GM23248 (cell line): ENCODE data around the gene RANBP9. TPM values are rescaled to one million over a fixed set of nuclear protein-coding genes. Genes with fewer than 3 reads are reported as not detected.

Experiments used
- DNase-seq: peaks from one replicate; pipeline ENCODE4 v3.0.0-alpha.2; 2015
- H2AFZ ChIP-seq: fragments of 200-600 bp; sonication (generic); 2 replicates; pipeline ENCODE4 v1.6.1; 2016; ENCODE audit warnings: antibody characterized with exemption
- H3F3A ChIP-seq: fragments of 200-600 bp; sonication (generic); 2 replicates; pipeline ENCODE4 v1.6.1; 2016; ENCODE audit warnings: mild to moderate bottlenecking, antibody characterized with exemption, mixed run types; ENCODE audit not compliant: insufficient read depth
- H3K27ac ChIP-seq: fragments of 200-600 bp; sonication (generic); 2 replicates; pipeline ENCODE4 v1.5.1; 2016; ENCODE audit warnings: mild to moderate bottlenecking
- H3K27me3 ChIP-seq: fragments of 200-600 bp; sonication (generic); replicated peaks from 2 replicates; pipeline ENCODE4 v1.6.1; 2016; ENCODE audit warnings: mild to moderate bottlenecking; ENCODE audit not compliant: insufficient read depth
- H3K36me3 ChIP-seq: fragments of 200-600 bp; sonication (generic); 2 replicates; pipeline ENCODE4 v1.6.1; 2016; ENCODE audit warnings: low read depth, mild to moderate bottlenecking
- H3K4me1 ChIP-seq: fragments of 200-600 bp; sonication (generic); 2 replicates; pipeline ENCODE4 v1.6.1; 2016; ENCODE audit warnings: mild to moderate bottlenecking; ENCODE audit not compliant: insufficient read depth
- H3K4me2 ChIP-seq: fragments of 200-600 bp; sonication (generic); one replicate; pipeline ENCODE4 v1.6.1; 2016; ENCODE audit warnings: mild to moderate bottlenecking; ENCODE audit not compliant: unreplicated experiment
- H3K4me3 ChIP-seq: fragments of 200-600 bp; sonication (generic); 2 replicates; pipeline ENCODE4 v1.5.1; 2016; ENCODE audit warnings: mild to moderate bottlenecking
- H3K79me2 ChIP-seq: fragments of 200-600 bp; sonication (generic); 2 replicates; pipeline ENCODE4 v1.6.1; 2016; ENCODE audit warnings: mild to moderate bottlenecking; ENCODE audit not compliant: insufficient read depth
- H3K9ac ChIP-seq: fragments of 200-600 bp; sonication (generic); 2 replicates; pipeline ENCODE4 v1.6.1; 2016; ENCODE audit warnings: mild to moderate bottlenecking
- H3K9me2 ChIP-seq: fragments of 200-600 bp; sonication (generic); 2 replicates; pipeline ENCODE4 v1.6.1; 2016; ENCODE audit warnings: mixed run types, mild to moderate bottlenecking, moderate library complexity; ENCODE audit not compliant: insufficient read depth
- H3K9me3 ChIP-seq: fragments of 200-600 bp; sonication (generic); one replicate; pipeline ENCODE4 v1.6.1; 2017; ENCODE audit warnings: low read depth
- H4K20me1 ChIP-seq: fragments of 200-600 bp; sonication (generic); 2 replicates; pipeline ENCODE4 v1.6.0; 2016; ENCODE audit not compliant: insufficient read depth
- EZH2 ChIP-seq: fragments of 200-600 bp; sonication (generic); IDR thresholded peaks from 2 replicates; pipeline ENCODE4 v1.6.1; 2018; ENCODE audit warnings: antibody characterized with exemption, mild to moderate bottlenecking; ENCODE audit not compliant: insufficient read depth, poor library complexity, severe bottlenecking
- EZH2phosphoT487 ChIP-seq: fragments of 200-600 bp; sonication (generic); IDR thresholded peaks from 2 replicates; pipeline ENCODE4 v1.6.1; 2018; ENCODE audit warnings: antibody characterized with exemption, moderate library complexity, mild to moderate bottlenecking, low read depth; ENCODE audit not compliant: insufficient read depth
- WGBS, 2 experiments: methylation state at CpG; one replicate each; pipeline ENCODE4 v1.1.6; 2015 to 2017; ENCODE audit warnings: low lambda C conversion rate in 2 of 2, low coverage in 1 of 2; ENCODE audit errors: missing lambda C conversion rate in 2 of 2; 5-methylcytosine and 5-hydroxymethylcytosine counted together
- in situ Hi-C: fragments of 300-500 bp; cut with MboI; formaldehyde crosslinking; loops from 2 replicates; pipeline ENCODE4 v1.15.0; 2020
- polyA plus RNA-seq: library from polyadenylated mRNA; unstranded; fragments of >200 nt; fragmentation: Nextera tagmentation; extraction: Ambion mirVana; gene quantifications from 2 replicates; pipeline ENCODE4 v1.2.1, GENCODE V29; 2016
- total RNA-seq: library from RNA; depleted of rRNA; stranded (reverse); fragments of >200 nt; shearing (Covaris generic); gene quantifications from 2 replicates; pipeline ENCODE4 v1.2.3, GENCODE V29; 2014

RANBP9 gene
- total and polyA plus RNA-seq, 2 experiments from 2014 or later: 8.0 to 29.8 TPM

DNA sequence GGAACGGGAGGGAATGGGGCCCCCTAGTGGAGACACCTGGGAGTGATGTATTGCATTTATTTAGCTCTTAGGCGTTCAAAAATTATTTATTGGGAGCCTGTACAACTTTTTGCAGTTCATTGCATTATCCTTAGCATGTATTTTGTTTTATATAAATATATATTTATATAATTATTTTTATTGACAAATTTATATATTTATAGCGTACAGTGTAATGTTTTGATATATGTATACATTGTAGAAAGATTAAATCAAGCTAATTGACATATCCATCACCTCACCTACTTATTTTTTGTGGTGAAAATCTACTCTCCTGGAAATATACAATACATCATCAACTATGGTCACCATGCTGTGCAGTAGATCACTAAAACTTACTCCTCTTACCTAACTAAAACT, 136.3 kb downstream of the RANBP9 start:
- H3K4me2 ChIP-seq: peak overlapping the region; percentile 82
- WGBS, 2 experiments: 18 to 19% methylated on average over 3 of the region's 3 CpGs
- H3K36me3 ChIP-seq: no peaks in the 10 kb centered on the region
- in situ Hi-C loops: no loop called here
- TF ChIP-seq EZH2phosphoT487 (no peak), EZH2 (no peak)
- peaks cover 5% of the 10 kb centered on the region for H3K79me2 ChIP-seq
- H3K9ac ChIP-seq: peak overlapping the region; percentile 85
- peak overlapping the region; percentile 85 for H2AFZ ChIP-seq
- 0 out of 2 replicates have a peak, but pooled peaks cover 5% of the 10 kb centered on the region for H3F3A ChIP-seq
- H3K4me1 ChIP-seq: peaks cover 6% of the 10 kb centered on the region
- peak overlapping the region; percentile 88 for H3K4me3 ChIP-seq
- peak overlapping the region; percentile 72 for H3K27ac ChIP-seq
- H3K27me3 ChIP-seq: no peaks in the 10 kb centered on the region
- DNase-seq: no peak
- no peaks in the 10 kb centered on the region for H3K9me2 ChIP-seq
- H4K20me1 ChIP-seq: no peaks in the 10 kb centered on the region
- no peaks in the 10 kb centered on the region for H3K9me3 ChIP-seq

GRCh38 chr6:13574571-13575376, 136.9 kb downstream of the RANBP9 start, which contains the start of gene SIRT5:
Gene SIRT5 (plus strand): TSS chr6:13574601. CDS start chr6:13584111, 9,510 bp downstream.
- Histone ChIP-seq H3K9ac (peak within 1 kb of the TSS; percentile 85), H3K27ac (peak within 1 kb of the TSS; percentile 72), H4K20me1 (no peaks in the 10 kb centered on the region), H3K4me2 (peak within 1 kb of the TSS; percentile 82), H2AFZ (peak within 1 kb of the TSS; percentile 85), H3K27me3 (no peaks in the 10 kb centered on the region), H3K9me3 (no peaks in the 10 kb centered on the region), H3K79me2 (peaks cover 5% of the 10 kb centered on the region), H3K4me3 (peak within 1 kb of the TSS; percentile 88), H3K4me1 (peaks cover 6% of the 10 kb centered on the region), H3K9me2 (no peaks in the 10 kb centered on the region), H3K36me3 (no peaks in the 10 kb centered on the region), H3F3A (0 out of 2 replicates have a peak, but pooled peaks cover 5% of the 10 kb centered on the region)
- WGBS, 2 experiments: 2% methylated on average over 34 to 52 of the region's 52 CpGs
- DNase-seq: peak; percentile 94
- in situ Hi-C loops: no loop called here
- TF ChIP-seq EZH2phosphoT487: no peak
- TF ChIP-seq EZH2: no peak

DNA sequence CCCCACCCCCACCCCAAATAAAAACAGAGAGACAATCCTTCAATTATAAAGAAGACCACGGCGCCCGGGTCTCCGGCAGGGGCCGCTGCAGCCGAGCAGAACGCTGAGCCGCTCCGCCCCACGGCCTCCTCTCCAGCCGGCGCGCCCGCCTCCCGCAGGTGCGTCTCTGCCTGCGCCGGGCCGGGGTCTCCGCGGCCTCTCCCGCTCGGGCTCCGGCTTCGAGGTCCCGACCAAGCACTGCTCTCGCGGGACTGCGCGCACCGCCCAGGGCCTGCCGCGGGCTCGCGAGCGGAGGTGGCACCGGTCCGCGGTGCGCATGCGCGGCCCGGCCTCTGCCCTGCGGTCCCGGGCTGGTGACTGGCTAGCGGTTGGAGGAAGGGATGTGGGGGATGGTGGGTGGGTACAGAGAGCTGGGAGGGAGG, 137.5 kb downstream of the RANBP9 start:
- Histone ChIP-seq H3K36me3 (no peaks in the 10 kb centered on the region), H4K20me1 (no peaks in the 10 kb centered on the region), H3K27ac (peak overlapping the region; percentile 72), H3K4me3 (peak overlapping the region; percentile 88), H3K9me2 (no peaks in the 10 kb centered on the region), H3K4me2 (peak overlapping the region; percentile 82), H2AFZ (peak overlapping the region; percentile 85), H3K9ac (peak overlapping the region; percentile 85), H3F3A (0 out of 2 replicates have a peak, but pooled peaks cover 5% of the 10 kb centered on the region), H3K9me3 (no peaks in the 10 kb centered on the region), H3K79me2 (peaks cover 5% of the 10 kb centered on the region), H3K27me3 (peaks cover 3% of the 10 kb centered on the region; the same call in 1 of the 2 replicates), H3K4me1 (peaks cover 6% of the 10 kb centered on the region)
- TF ChIP-seq EZH2 (no peak), EZH2phosphoT487 (no peak)
- in situ Hi-C loops: no loop called here
- peak; percentile 94 for DNase-seq
- 0% methylated on average over 40 to 42 of the region's 46 CpGs for WGBS, 2 experiments

DNA sequence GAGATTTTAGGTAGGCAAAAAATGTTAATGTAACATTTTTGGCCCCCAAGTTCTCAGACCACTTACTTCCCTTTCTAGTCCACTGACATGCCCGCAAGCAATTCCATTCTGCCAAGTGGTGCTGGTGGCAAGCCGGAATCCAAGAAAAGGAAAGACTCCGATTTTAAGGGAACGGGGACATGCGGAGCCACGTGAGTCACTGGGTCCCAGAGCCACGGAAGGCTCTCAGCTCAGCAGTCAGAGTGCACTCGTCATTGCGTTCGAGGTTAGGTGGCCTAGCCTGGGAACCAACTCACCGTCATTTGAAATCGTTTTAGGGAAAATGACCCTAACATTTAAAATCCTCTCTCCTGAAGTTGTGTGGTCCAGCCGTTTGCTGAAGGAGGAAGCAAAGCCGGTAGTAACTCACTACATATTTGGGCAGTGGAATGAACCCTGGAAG, 137.9 kb downstream of the RANBP9 start:
- Histone ChIP-seq H2AFZ (peak overlapping the region; percentile 85), H3K27me3 (peaks cover 6% of the 10 kb centered on the region; the same call in 1 of the 2 replicates), H3K9me3 (no peaks in the 10 kb centered on the region), H3K4me1 (peaks cover 6% of the 10 kb centered on the region), H3K27ac (peak overlapping the region; percentile 72), H3K4me3 (peak overlapping the region; percentile 88), H3K9me2 (no peaks in the 10 kb centered on the region), H3K9ac (peak overlapping the region; percentile 85), H3K79me2 (peaks cover 5% of the 10 kb centered on the region), H3K36me3 (no peaks in the 10 kb centered on the region), H3F3A (0 out of 2 replicates have a peak, but pooled peaks cover 5% of the 10 kb centered on the region), H4K20me1 (no peaks in the 10 kb centered on the region), H3K4me2 (peak overlapping the region; percentile 82)
- peak; percentile 81 for DNase-seq
- WGBS, 2 experiments: 6 to 8% methylated on average over 14 of the region's 14 CpGs
- in situ Hi-C loops: no loop called here
- TF ChIP-seq EZH2phosphoT487 (no peak), EZH2 (no peak)
